ENCODE measurements around the gene GAB2. TPM values are rescaled to one million over a fixed set of nuclear protein-coding genes. Genes with fewer than 3 reads are reported as not detected.

GAB2 gene
- total and polyA plus RNA-seq, 2 of the 13 experiments (the other 11 are each of a cell fraction or from before 2014, with no cell fraction given), result 4.1 to 8.6 TPM

DNA sequence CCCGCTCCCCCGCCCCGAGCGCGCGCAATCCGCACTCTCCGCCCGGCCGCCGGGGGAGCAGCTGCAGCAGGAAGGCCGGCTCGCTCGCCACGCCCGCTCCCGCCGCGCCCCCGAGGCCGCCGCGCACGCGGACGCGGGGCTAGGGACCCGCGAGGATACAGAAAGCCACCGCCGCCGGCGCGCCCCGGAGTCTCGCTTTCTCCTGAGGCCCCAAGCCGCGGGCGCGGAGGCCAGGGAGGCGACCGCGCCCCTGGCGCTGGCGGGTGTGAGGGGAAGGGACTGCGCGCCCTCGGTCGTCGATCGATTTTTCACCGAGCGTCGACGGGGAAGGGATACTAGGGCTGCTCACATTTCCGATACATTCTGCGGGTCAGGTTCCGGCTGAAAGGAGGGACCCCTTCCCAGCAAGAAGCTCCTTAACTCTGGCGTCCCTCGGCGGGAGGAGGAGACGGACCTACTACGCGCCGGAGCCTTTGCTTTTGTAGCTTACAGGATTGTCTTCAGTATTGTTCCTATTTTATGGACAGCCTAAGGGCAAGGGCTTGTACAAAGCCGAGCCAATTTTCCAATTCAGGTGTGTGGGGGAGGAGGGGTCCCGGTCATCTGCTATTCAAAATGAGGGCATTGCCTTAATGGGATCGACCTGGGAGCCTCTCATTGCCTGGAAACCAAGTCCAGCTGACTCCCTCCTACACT is 416 bp upstream of the GAB2 start (continued):
- TF ChIP-seq, protein P1, sequence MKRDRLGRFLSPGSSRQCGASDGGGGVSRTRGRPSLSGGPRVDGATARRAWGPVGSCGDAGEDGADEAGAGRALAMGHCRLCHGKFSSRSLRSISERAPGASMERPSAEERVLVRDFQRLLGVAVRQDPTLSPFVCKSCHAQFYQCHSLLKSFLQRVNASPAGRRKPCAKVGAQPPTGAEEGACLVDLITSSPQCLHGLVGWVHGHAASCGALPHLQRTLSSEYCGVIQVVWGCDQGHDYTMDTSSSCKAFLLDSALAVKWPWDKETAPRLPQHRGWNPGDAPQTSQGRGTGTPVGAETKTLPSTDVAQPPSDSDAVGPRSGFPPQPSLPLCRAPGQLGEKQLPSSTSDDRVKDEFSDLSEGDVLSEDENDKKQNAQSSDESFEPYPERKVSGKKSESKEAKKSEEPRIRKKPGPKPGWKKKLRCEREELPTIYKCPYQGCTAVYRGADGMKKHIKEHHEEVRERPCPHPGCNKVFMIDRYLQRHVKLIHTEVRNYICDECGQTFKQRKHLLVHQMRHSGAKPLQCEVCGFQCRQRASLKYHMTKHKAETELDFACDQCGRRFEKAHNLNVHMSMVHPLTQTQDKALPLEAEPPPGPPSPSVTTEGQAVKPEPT (CRISPR knock-in tag; IDR thresholded peaks at IDR 0.05; ENCODE audit: low read depth), result no peak
- TF ChIP-seq ZFP62 (CRISPR knock-in tag; IDR thresholded peaks at IDR 0.05) (no peak), ZNF619 (CRISPR knock-in tag; IDR thresholded peaks at IDR 0.05) (no peak), ZNF674 (CRISPR knock-in tag; IDR thresholded peaks at IDR 0.05; ENCODE audit: low read depth) (no peak), EZH2 (conservative IDR thresholded peaks at IDR 0.05; ENCODE audit: low read depth, low read length) (no peak), CREM (IDR thresholded peaks at IDR 0.05) (no peak), CREM (CRISPR knock-in tag; IDR thresholded peaks at IDR 0.05) (no peak), ZNF205 (CRISPR knock-in tag; IDR thresholded peaks at IDR 0.05) (no peak), RORA (CRISPR knock-in tag; IDR thresholded peaks at IDR 0.05) (no peak), CBX5 (CRISPR knock-in tag; IDR thresholded peaks at IDR 0.05; ENCODE audit: borderline replicate concordance) (no peak), ZMAT3 (CRISPR knock-in tag; conservative IDR thresholded peaks at IDR 0.05) (peak; percentile 60; the same call in 1 of the 2 replicates), ZBTB7A (CRISPR knock-in tag; IDR thresholded peaks at IDR 0.05) (no peak), NFRKB (IDR thresholded peaks at IDR 0.05) (no peak), MIER3 (CRISPR knock-in tag; IDR thresholded peaks at IDR 0.05; ENCODE audit: borderline replicate concordance) (no peak), IRX3 (CRISPR knock-in tag; IDR thresholded peaks at IDR 0.05; ENCODE audit: borderline replicate concordance, low read depth) (no peak), NR2F2 (IDR thresholded peaks at IDR 0.05; ENCODE audit: borderline replicate concordance, low read depth) (no peak), PTBP1 (IDR thresholded peaks at IDR 0.05; ENCODE audit: low read depth, low read length, poor library complexity, severe bottlenecking) (no peak), ZNF747 (CRISPR knock-in tag; IDR thresholded peaks at IDR 0.05; ENCODE audit: borderline replicate concordance) (no peak), MEIS1 (CRISPR knock-in tag; IDR thresholded peaks at IDR 0.05; ENCODE audit: borderline replicate concordance) (no peak), ZNF788 (CRISPR knock-in tag; IDR thresholded peaks at IDR 0.05; ENCODE audit: borderline replicate concordance) (0 out of 2 replicates have a peak, but pooled peaks have one; percentile 19), ZNF850 (CRISPR knock-in tag; conservative IDR thresholded peaks at IDR 0.05) (no peak), ZNF451 (CRISPR knock-in tag; IDR thresholded peaks at IDR 0.05) (no peak), TBX3 (IDR thresholded peaks at IDR 0.05; ENCODE audit: borderline replicate concordance) (no peak), ZNF672 (CRISPR knock-in tag; IDR thresholded peaks at IDR 0.05) (no peak), HNRNPLL (IDR thresholded peaks at IDR 0.05; ENCODE audit: low read depth, low read length, poor library complexity, severe bottlenecking) (peak; percentile 82), NPAS2 (CRISPR knock-in tag; IDR thresholded peaks at IDR 0.05; ENCODE audit: borderline replicate concordance) (no peak)
- TF ChIP-seq, protein P2, sequence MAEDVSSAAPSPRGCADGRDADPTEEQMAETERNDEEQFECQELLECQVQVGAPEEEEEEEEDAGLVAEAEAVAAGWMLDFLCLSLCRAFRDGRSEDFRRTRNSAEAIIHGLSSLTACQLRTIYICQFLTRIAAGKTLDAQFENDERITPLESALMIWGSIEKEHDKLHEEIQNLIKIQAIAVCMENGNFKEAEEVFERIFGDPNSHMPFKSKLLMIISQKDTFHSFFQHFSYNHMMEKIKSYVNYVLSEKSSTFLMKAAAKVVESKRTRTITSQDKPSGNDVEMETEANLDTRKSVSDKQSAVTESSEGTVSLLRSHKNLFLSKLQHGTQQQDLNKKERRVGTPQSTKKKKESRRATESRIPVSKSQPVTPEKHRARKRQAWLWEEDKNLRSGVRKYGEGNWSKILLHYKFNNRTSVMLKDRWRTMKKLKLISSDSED (CRISPR knock-in tag; IDR thresholded peaks at IDR 0.05), result no peak
- TF ChIP-seq, protein P3, sequence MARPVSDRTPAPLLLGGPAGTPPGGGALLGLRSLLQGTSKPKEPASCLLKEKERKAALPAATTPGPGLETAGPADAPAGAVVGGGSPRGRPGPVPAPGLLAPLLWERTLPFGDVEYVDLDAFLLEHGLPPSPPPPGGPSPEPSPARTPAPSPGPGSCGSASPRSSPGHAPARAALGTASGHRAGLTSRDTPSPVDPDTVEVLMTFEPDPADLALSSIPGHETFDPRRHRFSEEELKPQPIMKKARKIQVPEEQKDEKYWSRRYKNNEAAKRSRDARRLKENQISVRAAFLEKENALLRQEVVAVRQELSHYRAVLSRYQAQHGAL (CRISPR knock-in tag; IDR thresholded peaks at IDR 0.05; ENCODE audit: not compliant biosample characterization), result no peak
